HCT116 (cell line): ENCODE data around the gene FUNDC2. TPM values are rescaled to one million over a fixed set of nuclear protein-coding genes. Genes with fewer than 3 reads are reported as not detected.

Experiments used
- ATAC-seq: fragments of 200-7000 bp; cut with Tn5 transposase; 2 replicates; pipeline ENCODE4 v1.9.1; 2020; ENCODE audit warnings: mild to moderate bottlenecking, moderate library complexity
- BruUV-seq: library from RNA; stranded (reverse); fragments of 400-500 nt; replicated peaks from 2 replicates; lab custom pipeline; 2021; lab: Mats Ljungman, UMichigan
- CTCF ChIA-PET: fragments of 300-600 bp; sonication (Branson Sonifier 250); formaldehyde crosslinking; loops from one replicate; lab custom pipeline; 2021; ENCODE audit warnings: antibody characterized with exemption; lab: Charles Lee
- POLR2A ChIA-PET: fragments of 300-600, 350-600 bp; sonication (Branson Sonifier 250); formaldehyde crosslinking; loops from one replicate; lab custom pipeline; 2021; ENCODE audit warnings: antibody characterized with exemption; lab: Charles Lee
- RAD21 ChIA-PET, 2 experiments: fragments of 300-600 bp; sonication (Branson Sonifier 250); formaldehyde crosslinking; loops; one replicate each; lab custom pipeline; 2023; ENCODE audit warnings: low total read pairs in 2 of 2; ENCODE audit not compliant: uncharacterized antibody in 2 of 2, unreplicated experiment in 2 of 2, low non-redundant PET in 1 of 2; lab: Charles Lee
- DNase-seq: peaks from one replicate; pipeline ENCODE4 v3.0.0-alpha.2; 2010; ENCODE audit warnings: low read depth, low spot score
- H2AFZ ChIP-seq: fragments of 200-600 bp; shearing (Covaris generic), sonication (generic); 2 replicates; pipeline ENCODE4 v1.6.1; 2017; ENCODE audit warnings: low read depth, mixed run types, mixed read lengths, antibody characterized with exemption, low read length; ENCODE audit not compliant: poor library complexity, severe bottlenecking
- H3K27ac ChIP-seq: 2 replicates; pipeline ENCODE4 v1.5.1; 2012; ENCODE audit warnings: low read depth, low read length
- H3K27me3 ChIP-seq: fragments of 200-600 bp; sonication (generic); 2 replicates; pipeline ENCODE4 v1.6.1; 2016; ENCODE audit warnings: mixed run types, low read length, mixed read lengths; ENCODE audit not compliant: insufficient read depth
- H3K36me3 ChIP-seq, 2 experiments: fragments of 200-500 bp in 1 of 2; fragments of 200-600 bp in 1 of 2; sonication (Bioruptor generic) in 1 of 2; sonication (generic) in 1 of 2; 2 replicates each; pipeline versions ENCODE4 v1.5.1 to v1.6.1; 2014 to 2016; ENCODE audit warnings: low read length in 2 of 2, inconsistent platforms in 1 of 2, mixed read lengths in 1 of 2, mixed run types in 1 of 2; ENCODE audit not compliant: insufficient read depth in 2 of 2, control insufficient read depth in 1 of 2
- H3K4me1 ChIP-seq, 2 experiments: fragments of 200-600 bp in 1 of 2; sonication (generic) in 1 of 2; 2 replicates each; pipeline versions ENCODE4 v1.5.1 to v1.6.1; 2012 to 2017; ENCODE audit warnings: low read length in 2 of 2, inconsistent platforms in 1 of 2, mild to moderate bottlenecking in 1 of 2, mixed read lengths in 1 of 2, mixed run types in 1 of 2, moderate library complexity in 1 of 2; ENCODE audit not compliant: insufficient read depth in 2 of 2, control insufficient read depth in 1 of 2
- H3K4me2 ChIP-seq: fragments of 200-600 bp; sonication (generic); 2 replicates; pipeline ENCODE4 v1.6.1; 2017; ENCODE audit warnings: mixed run types, low read length, mixed read lengths
- H3K4me3 ChIP-seq, 2 experiments: fragments of 200-600 bp in 1 of 2; sonication (generic) in 1 of 2; replicated peaks in 1 of 2; 2 replicates each; pipeline ENCODE4 v1.5.1; 2011 to 2016; ENCODE audit warnings: low read length in 2 of 2, control low read depth in 1 of 2, low read depth in 1 of 2, mild to moderate bottlenecking in 1 of 2, mixed read lengths in 1 of 2, mixed run types in 1 of 2
- H3K79me2 ChIP-seq: fragments of 200-600 bp; sonication (generic); 2 replicates; pipeline ENCODE4 v1.6.1; 2017; ENCODE audit warnings: mild to moderate bottlenecking, mixed run types, low read length, moderate library complexity, mixed read lengths; ENCODE audit not compliant: insufficient read depth
- H3K9ac ChIP-seq: fragments of 200-600 bp; sonication (generic); 2 replicates; pipeline ENCODE4 v1.6.1; 2016; ENCODE audit warnings: low read length, mixed read lengths
- H3K9me2 ChIP-seq: fragments of 200-600 bp; sonication (generic), shearing (Covaris generic); 2 replicates; pipeline ENCODE4 v1.6.1; 2017; ENCODE audit warnings: mixed run types, mild to moderate bottlenecking, moderate library complexity; ENCODE audit not compliant: insufficient read depth
- H3K9me3 ChIP-seq, 2 experiments: fragments of 200-500 bp in 1 of 2; fragments of 200-600 bp in 1 of 2; sonication (Bioruptor generic) in 1 of 2; sonication (generic) in 1 of 2; 2 replicates each; pipeline ENCODE4 v1.6.1; 2014 to 2017; ENCODE audit warnings: low read length in 2 of 2, mixed read lengths in 2 of 2, inconsistent platforms in 1 of 2, low read depth in 1 of 2, mild to moderate bottlenecking in 1 of 2, mixed run types in 1 of 2, moderate library complexity in 1 of 2; ENCODE audit not compliant: control insufficient read depth in 1 of 2, insufficient read depth in 1 of 2
- H4K20me1 ChIP-seq: fragments of 200-600 bp; sonication (generic), shearing (Covaris generic); 2 replicates; pipeline ENCODE4 v1.6.1; 2017; ENCODE audit warnings: mixed run types, mild to moderate bottlenecking, moderate library complexity; ENCODE audit not compliant: insufficient read depth
- ATF3 ChIP-seq: IDR thresholded peaks from 2 replicates; pipeline ENCODE4 v1.6.1; 2012
- CBX3 ChIP-seq: IDR thresholded peaks from 2 replicates; pipeline ENCODE4 v1.6.1; 2012; ENCODE audit warnings: low read depth
- CEBPB ChIP-seq: IDR thresholded peaks from 2 replicates; pipeline ENCODE4 v1.6.1; 2012; ENCODE audit warnings: low read depth
- CTCF ChIP-seq, 3 experiments: fragments of 200-600 bp in 1 of 3; sonication (generic) in 1 of 3; IDR thresholded peaks in 2 of 3; conservative IDR thresholded peaks in 1 of 3; 2 replicates each; pipeline ENCODE4 v1.5.1; 2012 to 2017; ENCODE audit warnings: low read depth in 2 of 3, low read length in 2 of 3, antibody characterized with exemption in 1 of 3, borderline replicate concordance in 1 of 3, control low read depth in 1 of 3, mild to moderate bottlenecking in 1 of 3, mixed read lengths in 1 of 3, mixed run types in 1 of 3, moderate library complexity in 1 of 3; ENCODE audit not compliant: insufficient read depth in 1 of 3
- EGR1 ChIP-seq: IDR thresholded peaks from 2 replicates; pipeline ENCODE4 v1.6.1; 2012; ENCODE audit warnings: low read depth
- EZH2phosphoT487 ChIP-seq: fragments of 200-600 bp; IDR thresholded peaks from 2 replicates; pipeline ENCODE4 v1.6.1; 2018; ENCODE audit warnings: antibody characterized with exemption, borderline replicate concordance
- FOSL1 ChIP-seq: IDR thresholded peaks from 2 replicates; pipeline ENCODE4 v1.6.1; 2012; ENCODE audit warnings: low read depth
- JUND ChIP-seq: IDR thresholded peaks from 2 replicates; pipeline ENCODE4 v1.6.1; 2012
- POLR2A ChIP-seq: IDR thresholded peaks from 2 replicates; pipeline ENCODE4 v1.7.0; 2011; ENCODE audit warnings: borderline replicate concordance; ENCODE audit not compliant: insufficient read depth, insufficient read length; ENCODE audit errors: extremely low read depth
- POLR2AphosphoS5 ChIP-seq: IDR thresholded peaks from 2 replicates; pipeline ENCODE4 v1.6.1; 2011; ENCODE audit warnings: mild to moderate bottlenecking, low read depth, low read length, moderate library complexity
- REST ChIP-seq: IDR thresholded peaks from 2 replicates; pipeline ENCODE4 v1.6.1; 2012; ENCODE audit warnings: low read depth
- SIN3A ChIP-seq: IDR thresholded peaks from 2 replicates; pipeline ENCODE4 v1.6.1; 2012; ENCODE audit warnings: low read depth
- YY1 ChIP-seq: IDR thresholded peaks from 2 replicates; pipeline ENCODE4 v1.6.1; 2011; ENCODE audit warnings: low read length, low read depth, moderate library complexity, mild to moderate bottlenecking; ENCODE audit not compliant: insufficient replicate concordance; ENCODE audit errors: extremely low read depth
- intact Hi-C: fragments of 100-400 bp; cut with micrococcal nuclease; formaldehyde crosslinking; loops from 2 replicates; pipeline ENCODE4 v1.10.0; 2022
- total RNA-seq: library from RNA; stranded (reverse); gene quantifications from one replicate; pipeline ENCODE4 v1.2.1, GENCODE V29; 2021; ENCODE audit not compliant: unreplicated experiment
- TF ChIP-seq, protein P1 (sequence below): IDR thresholded peaks from 2 replicates; pipeline ENCODE4 v1.6.1; 2011; ENCODE audit warnings: mild to moderate bottlenecking, low read length, moderate library complexity; ENCODE audit not compliant: insufficient replicate concordance; ENCODE audit errors: extremely low read depth
- TF ChIP-seq, protein P2 (sequence below): IDR thresholded peaks from 2 replicates; pipeline ENCODE4 v1.6.1; 2012

The FUNDC2 gene
- total RNA-seq, 1 experiment from 2014 or later: 32.5 TPM

DNA sequence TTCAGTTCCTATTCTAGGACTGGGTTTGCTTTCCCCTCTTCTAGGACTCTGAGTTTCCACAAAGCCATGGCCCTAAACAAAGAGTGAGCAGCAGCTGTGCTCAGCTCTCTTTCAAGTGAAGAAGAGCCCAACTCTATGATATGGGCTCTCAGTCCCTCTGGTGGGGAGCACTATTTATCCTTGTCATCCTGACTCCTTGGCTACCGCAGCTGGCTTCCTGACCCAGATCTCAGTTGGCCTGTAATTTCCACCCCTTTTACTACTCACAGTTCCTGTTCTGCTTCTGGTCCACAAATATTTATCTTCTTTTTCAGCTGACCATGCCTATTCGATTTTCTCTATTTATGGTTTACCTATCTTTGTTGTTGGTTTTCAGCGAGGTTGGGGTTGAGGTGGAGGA is 37.9 kb upstream of the FUNDC2 start:
- Histone ChIP-seq H3K4me2 (no peak overlapping the region), H3K27ac (no peak overlapping the region), H4K20me1 (no peaks in the 10 kb centered on the region), H3K4me1 (no peaks in the 10 kb centered on the region), H3K36me3 (no peaks in the 10 kb centered on the region), H3K27me3 (no peaks in the 10 kb centered on the region), H3K9me2 (no peaks in the 10 kb centered on the region), H3K79me2 (no peaks in the 10 kb centered on the region), H3K9me3 (no peaks in the 10 kb centered on the region), H3K4me3 (no peak overlapping the region), H2AFZ (no peak overlapping the region), H3K9ac (no peak overlapping the region)
- no TSS peak for BruUV-seq
- RAD21 ChIA-PET: no interaction called here
- DNase-seq (no peak), ATAC-seq (no peak)
- CTCF ChIA-PET: no interaction called here
- POLR2A ChIA-PET: no interaction called here
- TF ChIP-seq CTCF (IDR thresholded peaks at IDR 0.05 in 2 of 3, conservative IDR thresholded peaks at IDR 0.05 in 1 of 3; ENCODE audit: borderline replicate concordance in 1 of 3, insufficient read depth in 1 of 3, low read depth in 2 of 3, low read length in 2 of 3): no peak
- TF ChIP-seq, protein P1, sequence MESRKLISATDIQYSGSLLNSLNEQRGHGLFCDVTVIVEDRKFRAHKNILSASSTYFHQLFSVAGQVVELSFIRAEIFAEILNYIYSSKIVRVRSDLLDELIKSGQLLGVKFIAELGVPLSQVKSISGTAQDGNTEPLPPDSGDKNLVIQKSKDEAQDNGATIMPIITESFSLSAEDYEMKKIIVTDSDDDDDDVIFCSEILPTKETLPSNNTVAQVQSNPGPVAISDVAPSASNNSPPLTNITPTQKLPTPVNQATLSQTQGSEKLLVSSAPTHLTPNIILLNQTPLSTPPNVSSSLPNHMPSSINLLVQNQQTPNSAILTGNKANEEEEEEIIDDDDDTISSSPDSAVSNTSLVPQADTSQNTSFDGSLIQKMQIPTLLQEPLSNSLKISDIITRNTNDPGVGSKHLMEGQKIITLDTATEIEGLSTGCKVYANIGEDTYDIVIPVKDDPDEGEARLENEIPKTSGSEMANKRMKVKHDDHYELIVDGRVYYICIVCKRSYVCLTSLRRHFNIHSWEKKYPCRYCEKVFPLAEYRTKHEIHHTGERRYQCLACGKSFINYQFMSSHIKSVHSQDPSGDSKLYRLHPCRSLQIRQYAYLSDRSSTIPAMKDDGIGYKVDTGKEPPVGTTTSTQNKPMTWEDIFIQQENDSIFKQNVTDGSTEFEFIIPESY: no peak
- TF ChIP-seq CEBPB: no peak
- no peak for TF ChIP-seq POLR2A
- no peak for TF ChIP-seq EZH2phosphoT487
- TF ChIP-seq REST: no peak
- TF ChIP-seq SIN3A: no peak
- TF ChIP-seq ATF3: no peak
- TF ChIP-seq CBX3: no peak
- no peak for TF ChIP-seq JUND
- no peak for TF ChIP-seq EGR1
- no peak for TF ChIP-seq POLR2AphosphoS5
- TF ChIP-seq, protein P2, sequence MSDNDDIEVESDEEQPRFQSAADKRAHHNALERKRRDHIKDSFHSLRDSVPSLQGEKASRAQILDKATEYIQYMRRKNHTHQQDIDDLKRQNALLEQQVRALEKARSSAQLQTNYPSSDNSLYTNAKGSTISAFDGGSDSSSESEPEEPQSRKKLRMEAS: no peak
- no peak for TF ChIP-seq FOSL1
- TF ChIP-seq YY1: no peak
- intact Hi-C loops: no loop called here
